Colon (tissue), 2 donors: ENCODE results near the gene SLC35A4.
"Not testable (repeated sequence)": the region's sequence is repeated elsewhere in the genome, so short reads cannot be mapped to it uniquely, and the experiment has no call there.

Experiments used
- FAIRE-seq: peaks from 2 replicates; lab custom pipeline; 2012; peaks lifted over from hg19 to GRCh38; lab: Jason Lieb, UNC
- donor health status: control.
- donor health status: control.

The SLC35A4 gene

DNA sequence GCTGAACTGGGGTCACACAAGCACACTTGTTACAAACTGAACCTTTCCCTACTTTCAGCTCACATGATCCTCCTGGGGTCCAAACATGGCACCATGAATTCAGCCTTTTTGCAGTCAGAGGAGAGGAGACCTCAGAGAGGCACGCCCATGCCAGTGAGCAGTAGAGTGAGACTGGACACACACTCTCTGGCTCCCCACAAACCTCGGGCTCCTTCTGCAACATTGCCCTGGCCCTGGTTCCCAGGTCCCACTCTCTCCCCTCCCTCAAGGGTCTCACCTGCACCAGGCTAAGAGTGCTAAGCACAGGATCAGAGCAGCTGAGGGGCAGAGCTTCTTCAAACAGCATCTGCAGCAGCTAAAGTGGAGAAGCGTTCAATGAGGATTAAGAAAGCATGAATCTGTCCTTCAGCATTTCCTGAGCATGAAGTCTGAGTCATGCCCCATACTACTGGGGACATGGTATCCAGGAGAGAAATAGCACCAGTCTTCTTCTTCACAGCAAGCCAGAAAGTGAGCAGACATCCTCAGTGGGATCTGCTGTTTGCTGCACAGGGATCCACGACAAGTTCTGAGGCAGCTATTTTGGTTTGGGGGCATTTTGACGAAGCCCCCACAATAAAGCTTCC lies 27.2 kb downstream of the SLC35A4 start:
- no peak for FAIRE-seq

DNA sequence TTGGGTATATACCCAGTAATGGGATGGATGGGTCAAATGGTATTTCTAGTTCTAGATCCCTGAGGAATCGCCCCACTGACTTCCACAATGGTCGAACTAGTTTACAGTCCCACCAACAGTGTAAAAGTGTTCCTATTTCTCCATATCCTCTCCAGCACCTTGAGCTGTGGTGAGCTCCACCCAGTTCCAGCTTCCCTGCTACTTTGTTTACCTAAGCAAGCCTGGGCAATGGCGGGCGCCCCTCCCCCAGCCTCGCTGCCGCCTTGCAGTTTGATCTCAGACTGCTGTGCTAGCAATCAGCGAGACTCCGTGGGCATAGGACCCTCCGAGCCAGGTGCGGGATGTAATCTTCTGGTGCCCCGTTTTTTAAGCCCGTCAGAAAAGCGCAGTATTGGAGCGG lies 28.4 kb downstream of the SLC35A4 start:
- FAIRE-seq, result not testable (repeated sequence)

DNA sequence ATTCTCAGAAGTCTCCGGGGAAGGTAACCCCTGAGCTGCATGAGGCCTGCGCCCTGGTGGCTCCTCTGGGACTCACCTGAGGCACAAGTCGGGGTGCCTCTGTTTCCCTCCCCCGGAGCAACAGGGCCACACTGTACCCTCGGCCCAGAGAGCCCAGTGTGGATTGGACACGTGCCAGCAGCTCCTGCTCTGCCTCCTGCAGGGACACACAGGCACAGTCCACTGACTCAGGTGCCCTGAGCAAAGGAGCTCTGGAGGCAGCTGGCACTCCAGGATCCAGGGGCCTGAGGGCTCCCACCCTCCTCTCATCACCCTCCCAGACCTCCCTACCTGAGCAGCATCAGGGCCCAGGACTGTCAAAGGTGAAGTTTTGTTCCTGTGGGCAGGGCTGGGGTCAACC lies 29.5 kb downstream of the SLC35A4 start:
- FAIRE-seq, result no peak

DNA sequence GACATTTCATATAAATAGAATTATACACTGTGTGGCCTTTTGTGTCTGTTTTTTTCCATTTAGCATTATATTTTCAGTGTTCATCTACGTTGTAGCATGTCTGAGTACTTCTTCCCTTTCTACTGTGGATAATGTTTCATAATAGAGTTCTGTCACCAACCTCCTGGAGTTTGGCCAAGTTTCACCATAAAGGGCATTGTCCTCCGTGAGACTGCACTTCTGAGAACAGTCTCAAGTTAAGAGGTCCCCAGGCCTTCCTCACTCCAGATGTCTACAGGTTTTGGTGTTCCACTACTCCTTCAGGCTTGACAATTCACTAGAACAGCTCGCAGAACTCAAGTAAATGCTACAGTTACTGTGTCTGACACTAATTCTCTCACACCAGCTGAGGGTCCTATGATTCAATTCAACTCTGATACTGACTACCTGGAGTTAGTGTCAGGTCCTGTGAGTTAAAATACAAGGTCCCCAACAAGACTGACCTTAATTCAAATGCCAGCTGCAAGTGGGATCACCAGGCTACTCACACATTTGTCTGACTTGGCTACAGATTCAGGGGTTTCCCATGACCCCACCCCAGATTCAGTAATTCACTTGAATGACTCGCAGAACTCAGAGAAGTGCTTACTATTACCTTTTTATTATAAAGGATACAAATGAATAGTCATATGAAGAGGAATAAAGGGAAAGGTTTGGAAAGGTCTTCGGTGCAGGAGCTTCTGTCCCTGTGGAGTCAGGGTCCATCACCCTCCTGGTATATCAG lies 31.1 kb downstream of the SLC35A4 start:
- FAIRE-seq, result no peak

DNA sequence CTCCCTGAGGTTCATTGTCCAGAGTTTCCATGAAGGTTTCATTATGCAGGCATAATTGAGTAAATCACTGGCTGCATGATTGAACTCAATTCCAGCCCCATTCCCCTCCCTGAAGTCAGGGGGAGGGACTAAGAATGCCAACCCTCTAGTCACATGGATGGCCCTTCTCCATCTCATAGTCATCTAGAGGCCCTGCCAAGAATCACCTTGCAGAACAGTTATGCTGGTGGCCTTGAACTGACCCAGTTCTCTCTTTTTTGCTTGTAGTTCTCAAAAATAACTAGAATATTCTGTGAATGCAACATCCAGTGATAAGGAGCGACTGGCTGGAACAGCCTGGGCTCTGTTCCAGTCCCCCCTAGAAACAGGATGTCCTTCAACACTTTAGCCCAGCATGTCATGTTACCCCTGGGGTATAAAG lies 31.7 kb downstream of the SLC35A4 start:
- no peak for FAIRE-seq

DNA sequence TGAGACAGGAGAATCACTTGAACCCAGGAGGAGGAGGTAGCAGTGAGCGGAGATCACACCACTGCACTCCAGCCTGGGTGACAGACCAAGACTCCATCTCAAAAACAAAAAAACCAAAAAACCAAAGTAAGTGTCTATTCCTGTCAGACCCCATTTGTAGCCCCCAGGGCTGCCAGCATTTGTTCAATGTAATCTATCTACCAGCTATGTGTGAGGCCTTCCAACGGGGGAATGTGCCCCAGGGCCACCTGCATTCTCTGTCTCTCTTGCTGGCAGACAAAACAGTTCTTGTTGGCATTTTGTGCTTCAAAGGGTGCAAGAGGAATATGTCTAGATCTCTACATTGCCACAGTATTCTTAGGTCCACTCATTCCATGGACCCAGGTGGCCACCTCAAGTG lies 34.2 kb downstream of the SLC35A4 start:
- FAIRE-seq, result no peak

DNA sequence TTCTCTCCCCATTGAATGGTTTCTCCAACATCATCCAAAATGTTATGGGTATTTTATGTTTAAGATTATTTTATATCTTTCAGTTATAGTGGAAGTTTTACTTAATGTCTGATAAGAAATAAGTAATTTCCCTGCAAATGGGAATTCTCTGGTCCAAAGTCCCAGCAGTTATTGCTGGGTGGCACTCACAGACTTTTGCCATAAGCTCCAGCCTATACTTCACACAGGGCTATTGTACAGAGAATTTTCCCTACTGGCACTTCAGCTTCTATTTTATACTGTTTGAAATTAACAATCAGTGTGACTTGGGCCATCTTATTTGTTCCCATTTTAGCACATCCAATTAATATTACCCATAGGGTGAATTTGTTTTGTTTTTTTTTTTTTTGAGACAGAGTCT lies 35.5 kb downstream of the SLC35A4 start:
- FAIRE-seq, result no peak

DNA sequence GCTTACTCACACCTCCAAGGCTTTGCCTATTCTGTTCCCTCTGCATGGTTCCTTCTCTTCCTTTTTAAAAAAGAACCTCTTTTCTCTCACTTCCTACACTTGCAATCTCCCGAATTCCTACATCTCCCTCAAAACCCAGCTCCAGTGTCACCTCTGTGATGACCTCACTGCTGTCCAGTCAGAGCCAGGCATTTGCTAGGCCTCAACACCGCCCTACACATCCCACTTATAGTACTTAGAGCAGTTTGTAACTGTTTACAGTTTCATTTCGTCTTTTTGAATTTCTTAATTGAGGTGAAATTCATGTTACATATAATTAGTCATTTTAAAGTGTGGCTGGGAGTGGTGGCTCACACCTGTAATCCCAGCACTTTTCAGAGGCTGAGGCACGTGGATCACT lies 37.5 kb downstream of the SLC35A4 start:
- FAIRE-seq, result no peak

DNA sequence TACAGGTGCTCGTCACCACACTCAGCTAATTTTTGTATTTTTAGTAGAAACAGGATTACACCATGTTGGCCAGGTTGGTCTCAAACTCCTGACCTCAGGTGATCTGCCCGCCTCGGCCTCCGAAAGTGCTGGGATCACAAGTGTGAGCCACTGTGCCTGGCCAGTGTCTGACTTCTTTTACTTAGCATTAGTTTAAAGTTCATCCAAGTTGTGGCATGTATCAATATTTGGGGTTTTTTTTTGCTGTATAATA lies 38.7 kb downstream of the SLC35A4 start:
- FAIRE-seq, result not testable (repeated sequence)

DNA sequence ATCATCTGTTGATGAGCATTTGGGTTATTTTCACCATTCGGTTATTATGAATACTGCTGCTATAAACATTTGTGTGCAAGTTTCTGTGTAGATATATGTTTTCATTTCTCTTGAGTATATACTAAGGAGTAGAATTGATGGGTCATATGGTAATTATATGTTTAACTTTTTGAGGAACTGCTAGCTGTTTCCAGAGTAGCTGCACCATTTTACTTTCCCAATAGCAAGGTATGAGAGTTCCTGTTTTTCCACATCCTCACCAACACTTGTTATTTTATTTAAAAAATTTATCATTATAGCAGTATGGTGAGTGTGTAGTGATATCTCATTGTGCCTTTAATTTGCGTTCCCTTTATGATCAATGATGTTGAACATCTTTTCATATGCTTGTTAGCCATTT lies 39.1 kb downstream of the SLC35A4 start:
- FAIRE-seq, result no peak

DNA sequence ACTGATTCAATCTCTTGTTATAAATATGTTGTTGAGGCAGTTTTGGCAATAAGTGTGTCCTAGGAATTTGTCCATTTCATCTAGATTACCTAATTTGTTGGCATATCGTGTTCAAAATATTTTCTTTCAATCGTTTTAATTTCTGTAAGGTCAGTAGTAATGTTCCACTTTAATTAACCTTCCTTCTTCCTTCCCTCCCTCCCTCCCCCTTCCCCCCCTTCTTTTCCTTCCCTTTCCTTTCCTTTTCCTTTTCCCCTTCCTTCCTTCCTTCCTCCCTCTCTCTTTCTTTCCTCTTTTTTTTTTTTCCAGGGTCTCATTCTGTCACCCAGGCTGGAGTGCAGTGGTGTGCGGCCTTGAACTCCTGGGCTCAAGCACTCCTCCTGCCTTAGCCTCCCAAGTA lies 41.3 kb downstream of the SLC35A4 start:
- FAIRE-seq, result no peak

DNA sequence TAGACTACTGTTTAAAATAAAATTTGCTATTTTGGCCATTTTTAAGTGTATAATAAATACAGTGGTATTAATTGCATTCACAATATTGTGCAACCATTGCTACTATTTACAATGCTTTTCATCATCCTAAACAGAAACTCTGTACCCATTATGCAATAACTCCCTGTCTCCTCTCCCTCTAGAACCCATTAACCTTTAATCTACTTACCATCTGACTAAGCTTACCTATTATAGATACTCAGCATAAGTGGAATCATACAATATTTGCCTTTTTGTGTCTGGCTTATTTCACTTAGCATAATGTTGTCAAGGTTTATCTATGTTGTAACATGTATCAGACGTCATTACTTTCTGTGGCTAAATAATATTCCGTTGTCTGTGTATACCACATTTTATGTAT lies 42.4 kb downstream of the SLC35A4 start:
- FAIRE-seq, result peak; percentile 24

DNA sequence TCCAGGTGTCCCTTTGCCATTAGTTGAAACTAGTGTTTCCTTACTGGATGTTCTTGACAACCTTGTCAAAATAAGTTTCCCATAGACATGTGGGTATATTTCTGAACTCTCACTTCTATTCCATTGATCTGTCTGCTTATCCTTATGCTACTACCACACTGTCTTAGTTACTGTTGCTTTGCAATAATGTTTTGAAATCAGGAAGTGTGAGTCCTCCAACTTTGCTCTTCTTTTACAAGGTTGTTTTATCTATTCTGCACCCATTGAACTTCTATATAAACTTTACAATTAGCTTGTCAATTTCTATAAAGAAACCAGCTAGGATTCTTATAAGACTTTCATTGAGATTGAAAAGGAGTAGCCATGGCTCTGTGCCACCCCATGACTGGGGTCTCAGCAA lies 44.1 kb downstream of the SLC35A4 start:
- peak; percentile 51 for FAIRE-seq

DNA sequence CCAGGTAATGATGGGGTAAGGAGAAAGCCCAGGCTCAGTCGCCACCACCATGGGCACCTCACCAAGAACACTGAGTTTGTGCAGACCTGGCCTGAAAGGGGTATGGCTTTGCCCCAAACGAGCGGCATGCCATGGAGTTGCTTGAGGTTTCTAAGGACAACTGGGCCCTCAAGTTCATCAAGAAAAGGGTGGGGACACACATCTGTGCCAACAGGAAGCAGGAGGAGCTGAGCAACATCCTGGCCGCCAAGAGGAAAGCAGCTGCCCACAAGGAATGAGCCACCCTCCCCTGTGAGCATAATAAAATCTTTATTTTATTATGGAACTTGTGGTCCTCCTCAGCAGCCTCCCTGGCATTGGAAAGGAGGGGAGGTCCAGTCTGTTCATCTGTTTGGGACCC lies 44.5 kb downstream of the SLC35A4 start:
- no peak for FAIRE-seq

DNA sequence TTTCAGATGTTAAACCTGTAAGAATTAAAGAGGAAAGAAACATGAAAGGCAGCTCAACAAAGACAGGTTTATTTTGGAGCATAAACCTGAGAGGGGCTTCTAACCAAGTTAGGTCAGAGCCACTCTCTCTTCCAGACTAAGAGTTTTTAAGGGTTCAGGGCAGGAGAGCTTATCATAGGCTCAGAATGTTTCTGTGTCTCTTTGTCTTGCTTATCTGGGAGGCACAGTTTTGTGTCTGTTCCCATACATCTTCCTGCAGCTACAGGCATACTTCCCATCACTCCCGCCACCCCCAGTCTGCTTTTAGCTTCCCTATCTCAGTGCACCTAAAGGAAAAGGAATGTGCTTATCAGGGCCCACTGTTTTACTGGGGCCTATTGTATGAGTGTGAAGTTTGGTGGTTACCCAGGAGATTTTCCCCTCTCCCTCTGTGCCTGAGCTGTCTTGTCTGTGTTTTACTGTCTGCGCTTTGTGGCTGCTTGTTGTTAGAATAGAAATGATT lies 46.4 kb downstream of the SLC35A4 start:
- FAIRE-seq, result no peak
